ENCODE results near the gene NRTN.
A peak's percentile ranks its signal among the peaks of the same experiment; 100 is the strongest.

NRTN gene

DNA sequence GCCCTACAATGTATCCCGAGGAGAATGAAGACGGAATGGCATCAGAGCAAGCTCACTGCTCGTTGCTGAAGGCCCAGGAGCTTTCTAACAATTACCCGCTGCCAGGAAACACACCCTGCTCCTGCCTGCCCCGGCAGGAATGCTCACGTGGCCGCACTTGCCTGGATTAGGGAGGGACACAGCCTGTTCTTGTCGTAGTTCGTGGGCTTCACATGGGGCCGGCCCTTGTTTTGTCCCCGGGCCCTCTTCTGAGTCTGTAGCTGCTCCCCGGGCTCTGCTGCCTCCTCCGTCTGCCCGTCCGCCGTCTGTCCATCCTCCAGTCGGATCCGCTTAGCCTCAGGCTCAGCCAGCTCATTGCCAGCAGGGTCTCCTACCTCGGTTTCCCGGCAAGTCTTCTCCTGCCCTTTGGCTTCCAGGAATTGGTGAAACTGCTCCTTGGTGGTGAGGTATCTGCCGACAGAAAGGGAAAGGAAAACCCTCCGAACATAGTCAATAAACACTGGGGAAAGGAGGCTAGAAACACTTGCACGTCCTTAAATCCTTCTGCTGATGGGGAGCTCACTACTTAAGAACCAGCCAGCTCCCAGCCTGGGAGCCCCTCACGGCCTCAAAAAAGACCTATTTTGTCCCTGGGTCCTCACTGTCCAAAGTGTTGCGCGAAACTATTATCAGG lies 14.8 kb upstream of the NRTN start:
- TF ChIP-seq TAF1 (IDR thresholded peaks at IDR 0.05; ENCODE audit: borderline replicate concordance, insufficient read depth, low read length): no peak
- no peak for TF ChIP-seq FOXP2 (optimal IDR thresholded peaks at IDR 0.05; ENCODE audit: borderline replicate concordance, extremely low read depth, extremely low read length, insufficient read depth)
- no peak for TF ChIP-seq SIN3A (IDR thresholded peaks at IDR 0.05; ENCODE audit: borderline replicate concordance, insufficient read depth, low read length)
- TF ChIP-seq, protein P1, sequence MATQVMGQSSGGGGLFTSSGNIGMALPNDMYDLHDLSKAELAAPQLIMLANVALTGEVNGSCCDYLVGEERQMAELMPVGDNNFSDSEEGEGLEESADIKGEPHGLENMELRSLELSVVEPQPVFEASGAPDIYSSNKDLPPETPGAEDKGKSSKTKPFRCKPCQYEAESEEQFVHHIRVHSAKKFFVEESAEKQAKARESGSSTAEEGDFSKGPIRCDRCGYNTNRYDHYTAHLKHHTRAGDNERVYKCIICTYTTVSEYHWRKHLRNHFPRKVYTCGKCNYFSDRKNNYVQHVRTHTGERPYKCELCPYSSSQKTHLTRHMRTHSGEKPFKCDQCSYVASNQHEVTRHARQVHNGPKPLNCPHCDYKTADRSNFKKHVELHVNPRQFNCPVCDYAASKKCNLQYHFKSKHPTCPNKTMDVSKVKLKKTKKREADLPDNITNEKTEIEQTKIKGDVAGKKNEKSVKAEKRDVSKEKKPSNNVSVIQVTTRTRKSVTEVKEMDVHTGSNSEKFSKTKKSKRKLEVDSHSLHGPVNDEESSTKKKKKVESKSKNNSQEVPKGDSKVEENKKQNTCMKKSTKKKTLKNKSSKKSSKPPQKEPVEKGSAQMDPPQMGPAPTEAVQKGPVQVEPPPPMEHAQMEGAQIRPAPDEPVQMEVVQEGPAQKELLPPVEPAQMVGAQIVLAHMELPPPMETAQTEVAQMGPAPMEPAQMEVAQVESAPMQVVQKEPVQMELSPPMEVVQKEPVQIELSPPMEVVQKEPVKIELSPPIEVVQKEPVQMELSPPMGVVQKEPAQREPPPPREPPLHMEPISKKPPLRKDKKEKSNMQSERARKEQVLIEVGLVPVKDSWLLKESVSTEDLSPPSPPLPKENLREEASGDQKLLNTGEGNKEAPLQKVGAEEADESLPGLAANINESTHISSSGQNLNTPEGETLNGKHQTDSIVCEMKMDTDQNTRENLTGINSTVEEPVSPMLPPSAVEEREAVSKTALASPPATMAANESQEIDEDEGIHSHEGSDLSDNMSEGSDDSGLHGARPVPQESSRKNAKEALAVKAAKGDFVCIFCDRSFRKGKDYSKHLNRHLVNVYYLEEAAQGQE (IDR thresholded peaks at IDR 0.05; ENCODE audit: insufficient read depth in 1 of 2, low read depth in 2 of 2, low read length in 2 of 2): no peak
- TF ChIP-seq POLR2AphosphoS5 (IDR thresholded peaks at IDR 0.05; ENCODE audit: low read depth, low read length): no peak

GRCh38 chr19:5790559-5791520 lies 14.0 kb upstream of the NRTN start, which contains the start of gene DUS3L:
TSS of gene DUS3L (minus strand) at chr19:5791163. CDS start at chr19:5791141, 22 bp downstream.
- TF ChIP-seq, protein P1 (IDR thresholded peaks at IDR 0.05; ENCODE audit: insufficient read depth in 1 of 2, low read depth in 2 of 2, low read length in 2 of 2): peak in 1 of 2 experiments; percentile 47; a peak in 1 of 4 replicates
- peak; percentile 66; the same call in 1 of the 2 replicates for TF ChIP-seq TAF1 (IDR thresholded peaks at IDR 0.05; ENCODE audit: borderline replicate concordance, insufficient read depth, low read length)
- TF ChIP-seq POLR2AphosphoS5 (IDR thresholded peaks at IDR 0.05; ENCODE audit: low read depth, low read length): peak; percentile 93
- peak; percentile 83 for TF ChIP-seq FOXP2 (optimal IDR thresholded peaks at IDR 0.05; ENCODE audit: borderline replicate concordance, extremely low read depth, extremely low read length, insufficient read depth)
- 0 out of 2 replicates have a peak, but pooled peaks have one; percentile 18 for TF ChIP-seq SIN3A (IDR thresholded peaks at IDR 0.05; ENCODE audit: borderline replicate concordance, insufficient read depth, low read length)

- TF ChIP-seq FOXP2 (optimal IDR thresholded peaks at IDR 0.05; ENCODE audit: borderline replicate concordance, extremely low read depth, extremely low read length, insufficient read depth) (no peak), SIN3A (IDR thresholded peaks at IDR 0.05; ENCODE audit: borderline replicate concordance, insufficient read depth, low read length) (no peak), POLR2AphosphoS5 (IDR thresholded peaks at IDR 0.05; ENCODE audit: low read depth, low read length) (no peak), TAF1 (IDR thresholded peaks at IDR 0.05; ENCODE audit: borderline replicate concordance, insufficient read depth, low read length) (no peak)
- TF ChIP-seq, protein P1 (IDR thresholded peaks at IDR 0.05; ENCODE audit: insufficient read depth in 1 of 2, low read depth in 2 of 2, low read length in 2 of 2): no peak
Observed at GRCh38 chr19:5792224-5792623, 12.6 kb upstream of the NRTN start.

DNA sequence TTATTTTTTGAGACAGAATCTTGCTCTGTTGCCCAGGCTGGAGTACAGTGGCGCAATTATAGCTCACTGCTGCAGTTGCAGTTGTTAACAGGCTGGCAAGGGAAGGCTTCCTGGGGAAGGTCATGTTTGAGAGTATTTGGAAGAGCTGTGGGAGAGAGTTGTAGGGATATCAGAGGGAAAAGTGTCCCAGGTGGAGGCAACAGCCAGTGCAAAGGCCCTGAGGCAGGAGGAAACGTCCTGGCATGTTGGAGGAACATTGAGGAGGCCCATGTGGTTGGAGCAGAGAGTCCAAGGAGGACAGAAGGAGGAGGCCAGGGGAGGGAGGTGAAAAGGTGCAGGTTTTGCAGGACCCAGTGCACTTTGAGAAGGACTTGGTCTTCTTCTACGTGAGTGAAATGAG lies 11.7 kb upstream of the NRTN start:
- TF ChIP-seq SIN3A (IDR thresholded peaks at IDR 0.05; ENCODE audit: borderline replicate concordance, insufficient read depth, low read length) (no peak), TAF1 (IDR thresholded peaks at IDR 0.05; ENCODE audit: borderline replicate concordance, insufficient read depth, low read length) (no peak), POLR2AphosphoS5 (IDR thresholded peaks at IDR 0.05; ENCODE audit: low read depth, low read length) (no peak), FOXP2 (optimal IDR thresholded peaks at IDR 0.05; ENCODE audit: borderline replicate concordance, extremely low read depth, extremely low read length, insufficient read depth) (no peak)
- TF ChIP-seq, protein P1 (IDR thresholded peaks at IDR 0.05; ENCODE audit: insufficient read depth in 1 of 2, low read depth in 2 of 2, low read length in 2 of 2): no peak

Measured in PFSK-1 (cell line).